ENCODE measurements around the gene RECQL5. TPM values are rescaled to one million over a fixed set of nuclear protein-coding genes. Genes with fewer than 3 reads are reported as not detected.

RECQL5 gene
- total RNA-seq, 1 experiment from 2014 or later, result 46.1 TPM

DNA sequence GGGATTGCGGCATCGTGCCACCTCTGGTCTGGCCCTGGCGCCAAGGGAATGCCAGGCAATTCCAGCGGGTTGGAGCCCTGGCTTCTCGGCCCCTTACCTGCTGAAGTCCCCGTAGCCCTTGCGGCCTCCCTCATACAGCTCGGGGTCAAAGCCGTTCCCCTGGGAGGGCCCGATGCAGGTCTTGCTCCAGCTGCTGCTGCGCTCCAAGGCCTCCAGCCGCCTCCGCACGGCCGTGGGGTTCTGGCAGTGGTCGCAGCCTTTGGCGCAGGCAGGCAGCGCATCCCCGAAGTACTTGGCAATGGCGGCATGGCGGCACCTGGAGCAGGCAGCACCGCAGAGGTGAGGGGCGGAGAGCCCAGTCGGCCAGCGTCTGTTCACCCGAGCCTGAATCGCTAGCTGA, 35.6 kb downstream of the RECQL5 start:
- CTCF ChIA-PET, result interaction anchor here (0.5 to 5.5 kb wide), 3 partner anchors 10 to 247 kb away, joined by 3 to 86 read pairs (median 4); partner anchors contain the start of gene TRIM47
- H3K4me3 ChIP-seq (ENCODE audit: low read depth in 2 of 2, low read length in 2 of 2), result no peak overlapping the region
- in situ Hi-C loops (cut with HindIII; ENCODE audit: low pct_unique_long_range_greater_than_20kb, low sequenced_read_pairs), result no loop called here
- TF ChIP-seq TCF7L2 (IDR thresholded peaks at IDR 0.05; ENCODE audit: low read depth, low read length) (no peak), SIN3A (IDR thresholded peaks at IDR 0.05; ENCODE audit: borderline replicate concordance, insufficient read depth, low read depth, low read length) (no peak), POLR2AphosphoS5 (IDR thresholded peaks at IDR 0.05; ENCODE audit: low read depth, low read length) (no peak)
- TF ChIP-seq, protein P1, sequence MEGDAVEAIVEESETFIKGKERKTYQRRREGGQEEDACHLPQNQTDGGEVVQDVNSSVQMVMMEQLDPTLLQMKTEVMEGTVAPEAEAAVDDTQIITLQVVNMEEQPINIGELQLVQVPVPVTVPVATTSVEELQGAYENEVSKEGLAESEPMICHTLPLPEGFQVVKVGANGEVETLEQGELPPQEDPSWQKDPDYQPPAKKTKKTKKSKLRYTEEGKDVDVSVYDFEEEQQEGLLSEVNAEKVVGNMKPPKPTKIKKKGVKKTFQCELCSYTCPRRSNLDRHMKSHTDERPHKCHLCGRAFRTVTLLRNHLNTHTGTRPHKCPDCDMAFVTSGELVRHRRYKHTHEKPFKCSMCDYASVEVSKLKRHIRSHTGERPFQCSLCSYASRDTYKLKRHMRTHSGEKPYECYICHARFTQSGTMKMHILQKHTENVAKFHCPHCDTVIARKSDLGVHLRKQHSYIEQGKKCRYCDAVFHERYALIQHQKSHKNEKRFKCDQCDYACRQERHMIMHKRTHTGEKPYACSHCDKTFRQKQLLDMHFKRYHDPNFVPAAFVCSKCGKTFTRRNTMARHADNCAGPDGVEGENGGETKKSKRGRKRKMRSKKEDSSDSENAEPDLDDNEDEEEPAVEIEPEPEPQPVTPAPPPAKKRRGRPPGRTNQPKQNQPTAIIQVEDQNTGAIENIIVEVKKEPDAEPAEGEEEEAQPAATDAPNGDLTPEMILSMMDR (IDR thresholded peaks at IDR 0.05), result no peak
- TF ChIP-seq, protein P2, sequence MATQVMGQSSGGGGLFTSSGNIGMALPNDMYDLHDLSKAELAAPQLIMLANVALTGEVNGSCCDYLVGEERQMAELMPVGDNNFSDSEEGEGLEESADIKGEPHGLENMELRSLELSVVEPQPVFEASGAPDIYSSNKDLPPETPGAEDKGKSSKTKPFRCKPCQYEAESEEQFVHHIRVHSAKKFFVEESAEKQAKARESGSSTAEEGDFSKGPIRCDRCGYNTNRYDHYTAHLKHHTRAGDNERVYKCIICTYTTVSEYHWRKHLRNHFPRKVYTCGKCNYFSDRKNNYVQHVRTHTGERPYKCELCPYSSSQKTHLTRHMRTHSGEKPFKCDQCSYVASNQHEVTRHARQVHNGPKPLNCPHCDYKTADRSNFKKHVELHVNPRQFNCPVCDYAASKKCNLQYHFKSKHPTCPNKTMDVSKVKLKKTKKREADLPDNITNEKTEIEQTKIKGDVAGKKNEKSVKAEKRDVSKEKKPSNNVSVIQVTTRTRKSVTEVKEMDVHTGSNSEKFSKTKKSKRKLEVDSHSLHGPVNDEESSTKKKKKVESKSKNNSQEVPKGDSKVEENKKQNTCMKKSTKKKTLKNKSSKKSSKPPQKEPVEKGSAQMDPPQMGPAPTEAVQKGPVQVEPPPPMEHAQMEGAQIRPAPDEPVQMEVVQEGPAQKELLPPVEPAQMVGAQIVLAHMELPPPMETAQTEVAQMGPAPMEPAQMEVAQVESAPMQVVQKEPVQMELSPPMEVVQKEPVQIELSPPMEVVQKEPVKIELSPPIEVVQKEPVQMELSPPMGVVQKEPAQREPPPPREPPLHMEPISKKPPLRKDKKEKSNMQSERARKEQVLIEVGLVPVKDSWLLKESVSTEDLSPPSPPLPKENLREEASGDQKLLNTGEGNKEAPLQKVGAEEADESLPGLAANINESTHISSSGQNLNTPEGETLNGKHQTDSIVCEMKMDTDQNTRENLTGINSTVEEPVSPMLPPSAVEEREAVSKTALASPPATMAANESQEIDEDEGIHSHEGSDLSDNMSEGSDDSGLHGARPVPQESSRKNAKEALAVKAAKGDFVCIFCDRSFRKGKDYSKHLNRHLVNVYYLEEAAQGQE (IDR thresholded peaks at IDR 0.05; ENCODE audit: insufficient read depth in 1 of 2, low read depth in 2 of 2, low read length in 1 of 2), result no peak
- H3K27me3 ChIP-seq (ENCODE audit: control insufficient read depth, insufficient read depth, low read length), result no peaks in the 10 kb centered on the region
- peaks cover 25% of the 10 kb centered on the region for H3K4me1 ChIP-seq (ENCODE audit: control insufficient read depth, insufficient read depth, low read length)
- H3K36me3 ChIP-seq (ENCODE audit: control insufficient read depth, insufficient read depth, low read length), result no peaks in the 10 kb centered on the region
- POLR2A ChIA-PET, result no interaction called here
- no peaks in the 10 kb centered on the region for H3K9me3 ChIP-seq (ENCODE audit: control insufficient read depth, insufficient read depth, low read depth, low read length)
- no peak for DNase-seq (ENCODE audit: low read depth, low spot score)
- H3K27ac ChIP-seq (ENCODE audit: low read length), result no peak overlapping the region
- ATAC-seq, result no peak
- intact Hi-C loops (cut with micrococcal nuclease; ENCODE audit: unreplicated experiment), result no loop called here
- BruUV-seq (replicated peaks), result no TSS peak

DNA sequence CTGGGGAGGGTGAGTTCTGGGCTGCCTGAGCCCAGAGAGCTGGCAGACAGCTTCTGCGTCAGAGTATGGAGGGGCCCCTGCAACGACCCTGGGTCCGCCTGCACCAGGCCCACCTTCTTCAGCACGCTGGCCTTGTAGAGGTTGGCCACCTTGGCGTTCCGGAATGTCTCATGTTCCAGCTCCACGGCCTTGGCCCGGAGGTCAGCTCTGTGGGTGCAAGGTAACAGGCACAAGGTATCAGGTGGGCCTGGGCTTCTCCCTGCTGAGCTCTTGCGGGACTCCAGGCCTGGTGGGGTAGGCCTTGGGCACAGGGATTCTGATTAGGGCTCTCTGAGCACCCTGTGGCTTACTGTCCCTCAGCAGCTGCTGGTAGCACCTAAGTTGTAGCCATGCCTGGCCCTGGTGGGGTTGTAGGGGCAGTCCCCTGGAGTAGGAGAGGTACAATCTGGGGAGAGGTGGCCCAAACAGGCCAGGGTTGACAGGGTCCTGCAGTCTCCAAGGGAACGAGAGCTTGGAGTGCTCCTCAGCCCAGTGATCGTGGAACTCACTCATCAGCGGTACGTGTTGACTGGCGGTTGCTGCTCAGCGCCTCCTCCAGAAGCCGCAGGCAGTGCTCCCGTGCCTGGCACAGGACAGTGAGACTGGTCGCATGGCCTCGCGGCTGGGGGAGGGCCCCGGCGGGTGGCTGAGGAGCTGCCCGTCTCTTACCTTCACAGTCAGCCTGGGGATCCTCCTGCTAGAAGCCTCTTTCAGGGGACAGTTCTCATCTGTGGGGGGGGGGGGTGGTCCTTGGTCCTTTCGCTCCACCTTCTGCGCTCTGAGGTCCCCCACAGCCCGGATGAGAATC, 36.7 kb downstream of the RECQL5 start:
- TF ChIP-seq TCF7L2 (IDR thresholded peaks at IDR 0.05; ENCODE audit: low read depth, low read length) (no peak), POLR2AphosphoS5 (IDR thresholded peaks at IDR 0.05; ENCODE audit: low read depth, low read length) (no peak), SIN3A (IDR thresholded peaks at IDR 0.05; ENCODE audit: borderline replicate concordance, insufficient read depth, low read depth, low read length) (no peak)
- TF ChIP-seq, protein P2 (IDR thresholded peaks at IDR 0.05; ENCODE audit: insufficient read depth in 1 of 2, low read depth in 2 of 2, low read length in 1 of 2), result no peak
- TF ChIP-seq, protein P1 (IDR thresholded peaks at IDR 0.05), result no peak
- no peak overlapping the region for H3K4me3 ChIP-seq (ENCODE audit: low read depth in 2 of 2, low read length in 2 of 2)
- intact Hi-C loops (cut with micrococcal nuclease; ENCODE audit: unreplicated experiment), result no loop called here
- BruUV-seq (replicated peaks), result no TSS peak
- no peaks in the 10 kb centered on the region for H3K36me3 ChIP-seq (ENCODE audit: control insufficient read depth, insufficient read depth, low read length)
- CTCF ChIA-PET, result interaction anchor here (0.5 to 1.5 kb wide), 4 partner anchors 9 to 116 kb away, joined by 3 to 9 read pairs (median 4); no protein-coding TSS in a partner anchor
- H3K27ac ChIP-seq (ENCODE audit: low read length), result no peak overlapping the region
- POLR2A ChIA-PET, result interaction anchor here (0.5 kb wide), 1 partner anchor 51 kb away, joined by 5 read pairs; no protein-coding TSS in a partner anchor
- no peaks in the 10 kb centered on the region for H3K27me3 ChIP-seq (ENCODE audit: control insufficient read depth, insufficient read depth, low read length)
- no peak for ATAC-seq
- H3K9me3 ChIP-seq (ENCODE audit: control insufficient read depth, insufficient read depth, low read depth, low read length), result no peaks in the 10 kb centered on the region
- in situ Hi-C loops (cut with HindIII; ENCODE audit: low pct_unique_long_range_greater_than_20kb, low sequenced_read_pairs), result no loop called here
- no peak for DNase-seq (ENCODE audit: low read depth, low spot score)
- peaks cover 24% of the 10 kb centered on the region for H3K4me1 ChIP-seq (ENCODE audit: control insufficient read depth, insufficient read depth, low read length)
